CD4-positive, CD25-positive, alpha-beta regulatory T cell (primary cell): Measurements from ENCODE around the gene SPINK13. TPM values are rescaled to one million over a fixed set of nuclear protein-coding genes. Genes with fewer than 3 reads are reported as not detected.
"Not testable (repeated sequence)": the region's sequence is repeated elsewhere in the genome, so short reads cannot be mapped to it uniquely, and the experiment has no call there.

ENCODE experiments used
- ATAC-seq, 2 donors: fragments of 150-1000 bp; cut with Tn5 transposase; one replicate each; pipeline ENCODE4 v1.10.0; 2021; ENCODE audit warnings: low read depth in 2 of 2, moderate number of reproducible peaks in 2 of 2, moderate library complexity in 1 of 2
- DNase-seq, 3 donors: peaks; one replicate each; pipeline versions ENCODE4 v3.0.0 to v3.0.0-alpha.2; 2012 to 2022; ENCODE audit warnings: mixed read lengths in 1 of 3
- H3K27ac ChIP-seq: one replicate; pipeline ENCODE4 v1.7.0; 2013; ENCODE audit warnings: mild to moderate bottlenecking, low read length; ENCODE audit not compliant: insufficient read depth, poor library complexity, severe bottlenecking
- H3K27me3 ChIP-seq: one replicate; pipeline ENCODE4 v1.7.0; 2013; ENCODE audit warnings: low read length; ENCODE audit not compliant: control insufficient read depth, insufficient read depth
- H3K36me3 ChIP-seq: one replicate; pipeline ENCODE4 v1.7.0; 2013; ENCODE audit warnings: mild to moderate bottlenecking, low read length, moderate library complexity; ENCODE audit not compliant: control insufficient read depth, insufficient read depth
- H3K4me1 ChIP-seq: 2 replicates; pipeline ENCODE4 v1.7.0; 2013; ENCODE audit warnings: mild to moderate bottlenecking, low read length; ENCODE audit not compliant: insufficient read depth, control insufficient read depth, poor library complexity, severe bottlenecking
- H3K4me3 ChIP-seq: one replicate; pipeline ENCODE4 v1.7.0; 2013; ENCODE audit warnings: low read depth, mild to moderate bottlenecking, low read length, moderate library complexity
- H3K9me3 ChIP-seq, 2 experiments: 1 replicate in 1 of 2; 2 replicates in 1 of 2; pipeline ENCODE4 v1.7.0; 2013; ENCODE audit warnings: low read length in 2 of 2, mild to moderate bottlenecking in 1 of 2, moderate library complexity in 1 of 2; ENCODE audit not compliant: control insufficient read depth in 2 of 2
- H3K27ac Mint-ChIP-seq, 3 donors: one replicate each; pipeline ENCODE4 v1.8.0; 2020 to 2022; ENCODE audit warnings: mild to moderate bottlenecking in 3 of 3, mixed read lengths in 3 of 3, moderate library complexity in 2 of 3
- H3K27me3 Mint-ChIP-seq: one replicate; pipeline ENCODE4 v1.8.0; 2022; ENCODE audit warnings: mild to moderate bottlenecking, mixed read lengths
- H3K36me3 Mint-ChIP-seq: one replicate; pipeline ENCODE4 v1.8.0; 2020; ENCODE audit warnings: mixed read lengths
- H3K4me1 Mint-ChIP-seq, 4 donors: one replicate each; pipeline ENCODE4 v1.8.0; 2020 to 2022; ENCODE audit warnings: mixed read lengths in 4 of 4, mild to moderate bottlenecking in 1 of 4
- H3K4me3 Mint-ChIP-seq, 4 donors: one replicate each; pipeline ENCODE4 v1.8.0; 2020 to 2022; ENCODE audit warnings: mild to moderate bottlenecking in 4 of 4, mixed read lengths in 4 of 4, moderate library complexity in 3 of 4
- H3K9me3 Mint-ChIP-seq, 7 donors: one replicate each; pipeline ENCODE4 v1.8.0; 2020 to 2022; ENCODE audit warnings: mixed read lengths in 7 of 7, mild to moderate bottlenecking in 3 of 7, moderate library complexity in 2 of 7
- polyA plus RNA-seq, 4 donors: library from polyadenylated mRNA; unstranded; fragments of 300-500 nt; fragmentation: Illumina TruSeq; gene quantifications; one replicate each; pipeline ENCODE4 v1.2.3, GENCODE V29; 2021
- total RNA-seq: library from RNA; stranded (reverse); gene quantifications from one replicate; pipeline ENCODE4 v1.2.3, GENCODE V29; 2022

The SPINK13 gene
- total and polyA plus RNA-seq, 5 donors from 2014 or later = not detected

DNA sequence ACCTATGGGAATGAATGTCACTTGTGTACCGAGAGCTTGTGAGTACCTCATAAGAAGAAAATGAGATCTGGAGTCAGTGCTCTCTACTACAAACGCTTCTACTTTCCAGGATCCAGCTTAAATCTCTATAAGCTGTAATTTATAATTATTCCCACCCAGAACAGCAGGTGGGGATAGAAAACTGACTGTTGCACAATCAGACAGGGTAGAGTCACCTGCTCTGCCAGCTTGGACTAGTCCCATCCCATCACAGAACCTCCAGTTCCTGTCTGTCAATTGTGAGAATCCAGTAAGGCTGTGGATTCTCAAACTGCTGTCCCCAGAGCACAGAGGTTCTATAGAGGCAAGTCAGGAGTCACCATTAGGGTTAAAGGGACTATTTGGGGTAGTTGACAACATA is 45.6 kb downstream of the SPINK13 start:
- no peaks in the 10 kb centered on the region for H3K27me3 ChIP-seq
- H3K36me3 ChIP-seq = no peaks in the 10 kb centered on the region
- no peaks in the 10 kb centered on the region for H3K36me3 Mint-ChIP-seq
- H3K9me3 ChIP-seq = no peaks in the 10 kb centered on the region
- H3K4me3 ChIP-seq = no peak overlapping the region
- H3K27me3 Mint-ChIP-seq = peaks cover 7% of the 10 kb centered on the region
- H3K27ac ChIP-seq = no peak overlapping the region
- no peak overlapping the region for H3K4me3 Mint-ChIP-seq
- H3K4me1 ChIP-seq = no peaks in the 10 kb centered on the region
- DNase-seq (no peak), ATAC-seq (peak in 1 of 2 donors; percentile 20)
- H3K9me3 Mint-ChIP-seq = peaks cover under 1 to 8% (median 5%) of the 10 kb centered on the region in 7 donors
- H3K27ac Mint-ChIP-seq = no peak overlapping the region
- no peaks in the 10 kb centered on the region for H3K4me1 Mint-ChIP-seq

DNA sequence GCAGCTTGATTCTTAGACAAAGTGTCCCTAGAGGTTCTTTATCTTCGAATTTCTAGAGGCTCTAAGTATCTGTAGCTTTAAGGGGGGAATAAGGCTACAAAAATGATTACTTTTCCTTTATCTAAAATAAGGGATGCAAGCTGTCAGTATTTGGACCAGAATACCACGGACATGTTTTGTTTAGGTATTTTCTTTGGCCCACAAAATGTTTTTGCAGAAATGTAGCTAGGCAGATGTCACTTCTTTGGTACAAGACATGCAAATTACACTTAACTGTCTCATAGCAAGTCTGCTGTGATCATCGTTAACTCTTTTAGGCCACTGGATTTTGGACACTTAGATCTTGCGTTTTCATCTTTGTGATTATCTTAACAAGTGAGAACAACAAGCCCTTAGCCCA is 46.1 kb downstream of the SPINK13 start:
- peaks cover 0 to under 1% (median 0%) of the 10 kb centered on the region in 4 donors for H3K4me1 Mint-ChIP-seq
- Histone ChIP-seq H3K27ac (no peak overlapping the region), H3K4me3 (no peak overlapping the region), H3K4me1 (no peaks in the 10 kb centered on the region), H3K9me3 (no peaks in the 10 kb centered on the region), H3K27me3 (no peaks in the 10 kb centered on the region), H3K36me3 (no peaks in the 10 kb centered on the region)
- no peak for ATAC-seq
- no peak overlapping the region for H3K27ac Mint-ChIP-seq
- H3K4me3 Mint-ChIP-seq = no peak overlapping the region
- no peak for DNase-seq
- H3K27me3 Mint-ChIP-seq = peaks cover 6% of the 10 kb centered on the region
- H3K36me3 Mint-ChIP-seq = no peaks in the 10 kb centered on the region
- H3K9me3 Mint-ChIP-seq = peaks cover 0 to 5% (median 2%) of the 10 kb centered on the region in 7 donors

GRCh38 chr5:148320011-148320963 is 51.7 kb downstream of the SPINK13 start:
- not testable (repeated sequence) for H3K9me3 ChIP-seq, H3K27me3 ChIP-seq, H3K9me3 Mint-ChIP-seq, H3K27me3 Mint-ChIP-seq, ATAC-seq, H3K36me3 ChIP-seq, H3K4me1 ChIP-seq, H3K27ac ChIP-seq, H3K36me3 Mint-ChIP-seq, H3K4me1 Mint-ChIP-seq
- peak in 1 of 3 donors; percentile 39 for DNase-seq
- Mint-ChIP-seq H3K4me3 (peak overlapping the region; percentile 78 to 87 (median 84)), H3K27ac (peak overlapping the region in 1 of 3 donors; percentile 72)
- peak overlapping the region; percentile 26 for H3K4me3 ChIP-seq

DNA sequence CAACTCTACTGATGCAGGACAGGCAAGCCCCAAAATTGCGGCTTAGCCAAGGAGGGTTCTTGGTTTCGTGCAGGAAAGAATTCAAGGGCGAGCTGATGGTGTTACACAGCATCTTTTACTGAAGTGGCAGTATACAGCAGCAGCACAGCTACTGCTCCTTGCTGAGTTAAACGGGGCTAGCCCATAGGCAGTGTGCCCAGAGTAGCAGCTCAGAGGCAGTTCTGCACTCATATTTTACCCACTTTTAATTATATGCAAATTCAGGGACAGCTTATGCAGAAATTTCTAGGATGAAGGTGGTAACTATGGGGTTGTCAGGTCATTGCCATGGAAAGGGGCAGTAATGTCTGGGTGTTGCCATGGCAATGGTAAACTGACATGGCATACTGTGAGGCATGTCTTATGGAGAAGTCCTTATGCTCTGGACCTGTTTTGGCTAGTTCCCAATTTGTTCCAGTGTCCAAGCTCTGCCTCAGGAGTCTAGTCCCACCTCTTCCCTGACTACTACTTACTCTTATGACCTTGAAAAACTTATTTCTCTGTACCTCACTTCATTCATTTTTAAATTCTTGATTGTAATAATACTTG is 64.8 kb downstream of the SPINK13 start:
- Histone ChIP-seq H3K36me3 (no peaks in the 10 kb centered on the region), H3K27me3 (no peaks in the 10 kb centered on the region), H3K27ac (no peak overlapping the region), H3K4me1 (no peaks in the 10 kb centered on the region), H3K9me3 (no peaks in the 10 kb centered on the region), H3K4me3 (no peak overlapping the region)
- H3K9me3 Mint-ChIP-seq = peaks cover 0 to 17% (median 3%) of the 10 kb centered on the region in 7 donors
- H3K4me3 Mint-ChIP-seq = no peak overlapping the region
- no peak overlapping the region for H3K27ac Mint-ChIP-seq
- no peaks in the 10 kb centered on the region for H3K27me3 Mint-ChIP-seq
- no peaks in the 10 kb centered on the region for H3K4me1 Mint-ChIP-seq
- no peak for ATAC-seq
- peaks cover 10% of the 10 kb centered on the region for H3K36me3 Mint-ChIP-seq
- DNase-seq = no peak

DNA sequence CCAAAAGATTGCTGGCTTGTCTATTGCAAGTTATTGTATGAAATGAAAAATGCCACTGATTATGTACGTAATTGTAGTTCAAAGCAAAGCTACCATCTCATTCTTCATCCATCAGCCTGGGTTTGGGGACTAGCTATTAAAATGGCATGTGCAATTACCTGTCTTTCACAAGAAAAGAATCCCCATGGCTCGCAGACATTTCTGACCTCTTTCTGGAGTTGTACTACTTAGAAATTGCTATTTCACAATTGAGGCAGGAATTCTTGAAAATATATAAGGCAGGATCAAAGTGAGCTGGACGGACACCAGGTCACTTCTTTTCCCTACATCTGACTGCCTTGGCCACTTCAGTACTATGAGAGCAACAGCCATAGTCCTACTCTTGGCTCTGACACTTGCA is 66.7 kb downstream of the SPINK13 start, which contains the start of gene SPINK9:
Gene SPINK9 (plus strand): TSS at position 301 of the 400 bp plus-strand sequence. CDS start 55 bp downstream, at position 356.
- no peak within 1 kb of the TSS for H3K4me3 Mint-ChIP-seq
- peaks cover 10% of the 10 kb centered on the region for H3K36me3 Mint-ChIP-seq
- H3K27ac Mint-ChIP-seq = no peak within 1 kb of the TSS
- H3K27me3 ChIP-seq = no peaks in the 10 kb centered on the region
- H3K36me3 ChIP-seq = no peaks in the 10 kb centered on the region
- no peaks in the 10 kb centered on the region for H3K27me3 Mint-ChIP-seq
- H3K4me1 ChIP-seq = no peaks in the 10 kb centered on the region
- no peak within 1 kb of the TSS for H3K27ac ChIP-seq
- no peaks in the 10 kb centered on the region for H3K9me3 ChIP-seq
- ATAC-seq = no peak
- peaks cover 0 to 12% (median 1%) of the 10 kb centered on the region in 7 donors for H3K9me3 Mint-ChIP-seq
- no peak for DNase-seq
- H3K4me3 ChIP-seq = no peak within 1 kb of the TSS
- no peaks in the 10 kb centered on the region for H3K4me1 Mint-ChIP-seq

Other genes starting within 250 kb of the SPINK13 start
- gene SPINK5, start 204.8 kb upstream of the SPINK13 start, total RNA-seq = not detected
- gene SPINK5, start 204.8 kb upstream of the SPINK13 start, polyA plus RNA-seq = not detected
- not detected for gene SPINK14, start 100.2 kb upstream of the SPINK13 start, total RNA-seq
- gene SPINK14, start 100.2 kb upstream of the SPINK13 start, polyA plus RNA-seq = not detected
- gene SPINK6, start 65.8 kb upstream of the SPINK13 start, total RNA-seq = not detected
- gene SPINK6, start 65.8 kb upstream of the SPINK13 start, polyA plus RNA-seq = not detected
- not detected for gene MARCOL, start 30.3 kb upstream of the SPINK13 start, total RNA-seq
- gene MARCOL, start 30.3 kb upstream of the SPINK13 start, polyA plus RNA-seq = not detected
- gene SPINK7, start 43.6 kb downstream of the SPINK13 start, total RNA-seq = not detected
- not detected for gene SPINK7, start 43.6 kb downstream of the SPINK13 start, polyA plus RNA-seq
- gene SPINK9, start 66.8 kb downstream of the SPINK13 start, total RNA-seq = not detected
- gene SPINK9, start 66.8 kb downstream of the SPINK13 start, polyA plus RNA-seq = not detected
- 54.6 TPM for gene FBXO38, start 115.2 kb downstream of the SPINK13 start, total RNA-seq
- gene FBXO38, start 115.2 kb downstream of the SPINK13 start, polyA plus RNA-seq = 10 to 100 TPM; 16.0 to 31.4 (median 19.8) TPM